GM10266 (cell line): Measurements from ENCODE around the gene NEK6.

Experiments
- DNase-seq: peaks from one replicate; pipeline ENCODE4 v3.0.0; 2012; ENCODE audit errors: extremely low spot score
- CTCF ChIP-seq: IDR thresholded peaks from 2 replicates; pipeline ENCODE4 v1.5.1; 2012; ENCODE audit warnings: mild to moderate bottlenecking, low read depth; ENCODE audit not compliant: control insufficient read depth, insufficient read depth; ENCODE audit errors: missing control alignments

NEK6 gene

GRCh38 chr9:124392254-124392870, 134.6 kb downstream of the NEK6 start:
- no peak for DNase-seq
- no peak for TF ChIP-seq CTCF

DNA sequence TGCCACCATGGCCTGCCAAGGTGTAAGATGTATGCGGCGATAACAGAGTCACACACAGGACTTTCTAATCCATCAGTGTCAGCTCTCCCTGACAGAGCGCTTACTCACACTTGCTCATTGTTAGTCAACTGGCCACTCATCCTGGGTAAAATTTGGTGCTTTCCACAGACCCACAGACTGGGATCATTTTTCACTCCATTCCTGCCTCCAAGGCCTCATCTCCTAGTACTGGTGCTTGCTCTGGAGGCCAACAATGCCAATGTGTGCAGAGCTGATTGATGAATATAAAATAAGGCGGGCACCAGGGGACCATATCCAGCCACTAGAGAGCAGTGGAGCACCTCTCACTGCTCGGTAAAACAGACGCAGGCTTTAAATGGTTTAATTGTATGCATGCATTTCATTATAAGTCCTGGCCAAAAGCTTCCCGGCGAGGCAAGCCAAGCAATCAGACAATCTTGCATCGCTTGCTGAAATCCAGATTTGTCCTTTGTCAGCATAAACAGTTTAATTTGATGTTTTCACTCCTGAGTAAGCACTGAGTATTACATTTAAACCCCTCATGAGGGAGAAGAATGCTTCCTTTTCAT, 135.2 kb downstream of the NEK6 start:
- no peak for TF ChIP-seq CTCF
- no peak for DNase-seq

GRCh38 chr9:124394167-124394566, 136.4 kb downstream of the NEK6 start:
- no peak for DNase-seq
- no peak for TF ChIP-seq CTCF

DNA sequence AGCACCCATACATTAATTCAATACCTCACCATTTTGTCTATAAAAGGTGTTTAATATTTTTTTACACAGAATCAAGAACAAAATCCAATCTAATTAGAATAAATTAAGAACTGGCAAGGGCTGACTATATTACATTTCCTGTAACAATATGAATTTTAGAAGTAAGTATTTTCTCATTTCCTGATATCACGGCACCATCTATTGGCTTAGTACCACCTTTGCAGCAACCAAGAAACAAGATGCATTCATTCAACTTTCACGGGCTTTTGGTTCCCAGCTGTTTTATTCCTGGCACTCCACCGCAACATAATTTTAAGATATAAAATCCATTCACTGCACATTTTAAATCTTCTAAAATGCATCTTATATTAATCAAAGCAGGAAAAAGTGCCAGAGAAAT, 136.8 kb downstream of the NEK6 start:
- peak; percentile 35 for TF ChIP-seq CTCF
- no peak for DNase-seq

- no peak for TF ChIP-seq CTCF
- no peak for DNase-seq
Observed at GRCh38 chr9:124395826-124396225, 138.1 kb downstream of the NEK6 start.

GRCh38 chr9:124398191-124398935, 140.6 kb downstream of the NEK6 start:
- DNase-seq, result no peak
- no peak for TF ChIP-seq CTCF
